SK-N-SH (cell line): Measurements from ENCODE around the gene GTF3C1. TPM values are rescaled to one million over a fixed set of nuclear protein-coding genes. Genes with fewer than 3 reads are reported as not detected.

Source experiments
- CTCF ChIA-PET: fragments of 300-600, 350-600 bp; formaldehyde crosslinking; extraction: SDS; loops from one replicate; lab custom pipeline; 2021; lab: Yijun Ruan, JAX
- POLR2A ChIA-PET: fragments of 350-600 bp; sonication (Branson Sonifier 250); formaldehyde crosslinking; extraction: SDS; loops from one replicate; lab custom pipeline; 2020; ENCODE audit warnings: antibody characterized with exemption, inconsistent platforms; lab: Yijun Ruan, JAX
- DNase-seq: peaks from one replicate; pipeline ENCODE4 v3.0.0; 2012
- H2AFZ ChIP-seq: fragments of 200-600 bp; sonication (generic); 2 replicates; pipeline ENCODE4 v1.8.1; 2016; ENCODE audit warnings: antibody characterized with exemption, mild to moderate bottlenecking, low read depth
- H3F3A ChIP-seq: fragments of 200-600 bp; sonication (generic); replicated peaks from 2 replicates; pipeline ENCODE3; 2016; ENCODE audit warnings: antibody characterized with exemption, mild to moderate bottlenecking; ENCODE audit not compliant: insufficient read depth
- H3K27ac ChIP-seq, 2 experiments: fragments of 200-500 bp in 1 of 2; fragments of 200-600 bp in 1 of 2; sonication (Bioruptor generic) in 1 of 2; sonication (generic), shearing (Covaris generic) in 1 of 2; 2 replicates each; pipeline versions ENCODE4 v1.5.1 to v1.6.1; 2014 to 2016; ENCODE audit warnings: low read depth in 2 of 2, inconsistent platforms in 1 of 2, low read length in 1 of 2, mild to moderate bottlenecking in 1 of 2, mixed read lengths in 1 of 2
- H3K27me3 ChIP-seq: fragments of 200-600 bp; sonication (generic), shearing (Covaris generic); 2 replicates; pipeline ENCODE4 v1.6.1; 2016; ENCODE audit warnings: mixed run types; ENCODE audit not compliant: insufficient read depth
- H3K36me3 ChIP-seq, 2 experiments: fragments of 200-500 bp in 1 of 2; fragments of 200-600 bp in 1 of 2; sonication (Bioruptor generic) in 1 of 2; sonication (generic) in 1 of 2; replicated peaks in 1 of 2; 2 replicates each; pipeline versions ENCODE3 to v1.5.1; 2014 to 2016; ENCODE audit warnings: low read length in 1 of 2, mild to moderate bottlenecking in 1 of 2; ENCODE audit not compliant: insufficient read depth in 2 of 2, control insufficient read depth in 1 of 2
- H3K4me1 ChIP-seq, 2 experiments: fragments of 200-500 bp in 1 of 2; fragments of 200-600 bp in 1 of 2; sonication (Bioruptor generic) in 1 of 2; sonication (generic), shearing (Covaris generic) in 1 of 2; 2 replicates each; pipeline versions ENCODE4 v1.5.1 to v1.6.1; 2014 to 2016; ENCODE audit warnings: low read depth in 1 of 2, low read length in 1 of 2, mixed run types in 1 of 2; ENCODE audit not compliant: insufficient read depth in 2 of 2, control insufficient read depth in 1 of 2
- H3K4me2 ChIP-seq: fragments of 200-600 bp; sonication (generic), shearing (Covaris generic); 2 replicates; pipeline ENCODE4 v1.6.1; 2017; ENCODE audit warnings: mixed run types
- H3K4me3 ChIP-seq, 2 experiments: fragments of 200-500 bp in 1 of 2; fragments of 200-600 bp in 1 of 2; sonication (Bioruptor generic) in 1 of 2; sonication (generic), shearing (Covaris generic) in 1 of 2; 2 replicates each; pipeline versions ENCODE4 v1.5.1 to v1.8.1; 2014 to 2016; ENCODE audit warnings: low read depth in 2 of 2, inconsistent platforms in 1 of 2, low read length in 1 of 2, mild to moderate bottlenecking in 1 of 2, mixed read lengths in 1 of 2, moderate library complexity in 1 of 2
- H3K79me2 ChIP-seq: fragments of 200-600 bp; sonication (generic); 2 replicates; pipeline ENCODE4 v1.8.1; 2017; ENCODE audit warnings: mild to moderate bottlenecking; ENCODE audit not compliant: insufficient read depth
- H3K9ac ChIP-seq: fragments of 200-600 bp; sonication (generic); 2 replicates; pipeline ENCODE4 v1.6.1; 2017; ENCODE audit warnings: mixed run types
- H3K9me2 ChIP-seq: fragments of 200-600 bp; sonication (generic); 2 replicates; pipeline ENCODE4 v1.6.1; 2017; ENCODE audit warnings: mixed run types
- H3K9me3 ChIP-seq: fragments of 200-600 bp; sonication (generic); 2 replicates; pipeline ENCODE4 v1.6.1; 2017; ENCODE audit warnings: mixed run types, mild to moderate bottlenecking, moderate library complexity
- H4K20me1 ChIP-seq: fragments of 200-600 bp; sonication (generic); 2 replicates; pipeline ENCODE4 v1.6.1; 2017; ENCODE audit warnings: mild to moderate bottlenecking, mixed run types; ENCODE audit not compliant: insufficient read depth
- EP300 ChIP-seq, 2 experiments: IDR thresholded peaks; 2 replicates each; pipeline versions ENCODE4 v1.4.0 to v1.6.1; 2012; ENCODE audit warnings: borderline replicate concordance in 1 of 2, low read depth in 1 of 2, low read length in 1 of 2
- FOSL2 ChIP-seq: IDR thresholded peaks from 2 replicates; pipeline ENCODE4 v1.4.0; 2012; ENCODE audit warnings: low read depth, mild to moderate bottlenecking, moderate library complexity, borderline replicate concordance
- FOXM1 ChIP-seq: IDR thresholded peaks from 2 replicates; pipeline ENCODE4 v1.4.0; 2012; ENCODE audit warnings: low read depth, mild to moderate bottlenecking
- JUND ChIP-seq: IDR thresholded peaks from 2 replicates; pipeline ENCODE4 v1.4.0; 2012
- MAX ChIP-seq: IDR thresholded peaks from 2 replicates; pipeline ENCODE4 v1.4.0; 2012; ENCODE audit warnings: low read depth
- MXI1 ChIP-seq: IDR thresholded peaks from 2 replicates; pipeline ENCODE4 v1.6.1; 2012; ENCODE audit warnings: mild to moderate bottlenecking, low read depth, low read length, improper control_type of control experiment
- PBX3 ChIP-seq: IDR thresholded peaks from 2 replicates; pipeline ENCODE4; 2012
- RAD21 ChIP-seq: IDR thresholded peaks from 2 replicates; pipeline ENCODE4 v1.6.1; 2012; ENCODE audit warnings: mild to moderate bottlenecking, low read length
- RCOR1 ChIP-seq: fragments of 150-350 bp; IDR thresholded peaks from 2 replicates; pipeline ENCODE4 v1.6.1; 2017; ENCODE audit warnings: antibody characterized with exemption, low read length
- REST ChIP-seq: IDR thresholded peaks from 2 replicates; pipeline ENCODE4 v1.6.1; 2012; ENCODE audit warnings: mild to moderate bottlenecking, low read depth, low read length, moderate library complexity
- RXRA ChIP-seq: IDR thresholded peaks from 2 replicates; pipeline ENCODE4 v1.4.0; 2012; ENCODE audit warnings: low read depth, mild to moderate bottlenecking, borderline replicate concordance
- TAF1 ChIP-seq: IDR thresholded peaks from 2 replicates; pipeline ENCODE4 v1.6.1; 2012; ENCODE audit warnings: low read depth, mild to moderate bottlenecking, low read length, moderate library complexity, borderline replicate concordance
- USF1 ChIP-seq: IDR thresholded peaks from 2 replicates; pipeline ENCODE4 v1.4.0; 2012; ENCODE audit warnings: low read depth, borderline replicate concordance
- YY1 ChIP-seq: IDR thresholded peaks from 2 replicates; pipeline ENCODE4 v1.4.0; 2012; ENCODE audit warnings: low read depth, mild to moderate bottlenecking
- WGBS: methylation state at CpG from one replicate; pipeline ENCODE4 v1.1.6; 2017; ENCODE audit warnings: low lambda C conversion rate; 5-methylcytosine and 5-hydroxymethylcytosine counted together
- polyA plus RNA-seq, 3 experiments: library from polyadenylated mRNA; depleted of rRNA; stranded (reverse); fragments of >200 nt; gene quantifications; 2 replicates each; pipeline ENCODE4 v1.2.3, GENCODE V29; 2012

The GTF3C1 gene
- polyA plus RNA-seq, 1 of the 3 experiments (the other 2 are of a cell fraction) = 47.2 TPM

- DNase-seq = no peak
- WGBS = 92% methylated on average over 5 of the region's 5 CpGs
- H3K4me1 ChIP-seq = no peaks in the 10 kb centered on the region
- peaks cover 5 to 17% of the 10 kb centered on the region in 2 experiments for H3K36me3 ChIP-seq
- H3F3A ChIP-seq = no peaks in the 10 kb centered on the region
- no peak overlapping the region for H3K4me3 ChIP-seq
- H3K27ac ChIP-seq = no peak overlapping the region
- peaks cover 4% of the 10 kb centered on the region; the same call in 1 of the 2 replicates for H3K9me3 ChIP-seq
- no peaks in the 10 kb centered on the region for H4K20me1 ChIP-seq
- no peak for TF ChIP-seq REST
- TF ChIP-seq JUND = no peak
- TF ChIP-seq YY1 = no peak
- no peak for TF ChIP-seq TAF1
- no peak for TF ChIP-seq PBX3
- no peak for TF ChIP-seq EP300 (IDR thresholded peaks at IDR 0.05; ENCODE audit: borderline replicate concordance in 1 of 2, low read depth in 1 of 2, low read length in 1 of 2)
- TF ChIP-seq RXRA = no peak
- TF ChIP-seq MAX = no peak
- TF ChIP-seq FOXM1 = no peak
- no peak for TF ChIP-seq USF1
- TF ChIP-seq FOSL2 = no peak
- TF ChIP-seq RCOR1 = no peak
- no peak for TF ChIP-seq RAD21
- no peak for TF ChIP-seq MXI1
- POLR2A ChIA-PET = no interaction called here
- no peak overlapping the region for H3K4me2 ChIP-seq
- CTCF ChIA-PET = interaction anchor here (0.7 kb wide), 1 partner anchor 948 kb away, joined by 3 read pairs; no protein-coding TSS in a partner anchor
- no peaks in the 10 kb centered on the region for H3K27me3 ChIP-seq
- no peak overlapping the region for H3K9ac ChIP-seq
- H2AFZ ChIP-seq = no peak overlapping the region
- H3K9me2 ChIP-seq = no peaks in the 10 kb centered on the region
- H3K79me2 ChIP-seq = no peaks in the 10 kb centered on the region
Observed at GRCh38 chr16:27585200-27585599, 35.5 kb upstream of the GTF3C1 start.
